Type B pancreatic cell (in vitro differentiated cells): ENCODE data around the gene SLC19A3. TPM values are rescaled to one million over a fixed set of nuclear protein-coding genes. Genes with fewer than 3 reads are reported as not detected.

Experiments
- DNase-seq: peaks from one replicate; pipeline ENCODE4 v3.0.0; 2021; ENCODE audit warnings: mixed read lengths; ENCODE audit not compliant: unreplicated experiment; ENCODE audit errors: extremely low spot score
- H3K27ac Mint-ChIP-seq: 2 replicates; pipeline ENCODE4 v1.8.0; 2021; ENCODE audit warnings: mild to moderate bottlenecking, mixed read lengths
- H3K27me3 Mint-ChIP-seq: 2 replicates; pipeline ENCODE4 v1.8.0; 2021; ENCODE audit warnings: mixed read lengths
- H3K36me3 Mint-ChIP-seq: 2 replicates; pipeline ENCODE4 v1.8.0; 2021; ENCODE audit warnings: mixed read lengths
- H3K4me1 Mint-ChIP-seq: one replicate; pipeline ENCODE4 v1.8.0; 2021; ENCODE audit warnings: mixed read lengths; ENCODE audit not compliant: unreplicated experiment
- H3K4me3 Mint-ChIP-seq: 2 replicates; pipeline ENCODE4 v1.8.0; 2021; ENCODE audit warnings: mild to moderate bottlenecking, mixed read lengths
- H3K9me3 Mint-ChIP-seq: 2 replicates; pipeline ENCODE4 v1.8.0; 2021; ENCODE audit warnings: mixed read lengths
- total RNA-seq: library from RNA; stranded (reverse); gene quantifications from 2 replicates; pipeline ENCODE4 v1.2.1, GENCODE V29; 2021; ENCODE audit warnings: low replicate concordance
- TF ChIP-seq, protein P1 (sequence below): fragments of 200-600 bp; sonication (generic); conservative IDR thresholded peaks from 2 replicates; pipeline ENCODE4 v1.5.0; 2021; ENCODE audit warnings: antibody characterized with exemption, mild to moderate bottlenecking

Gene SLC19A3
- total RNA-seq, 1 donor from 2014 or later = 6.4 TPM

DNA sequence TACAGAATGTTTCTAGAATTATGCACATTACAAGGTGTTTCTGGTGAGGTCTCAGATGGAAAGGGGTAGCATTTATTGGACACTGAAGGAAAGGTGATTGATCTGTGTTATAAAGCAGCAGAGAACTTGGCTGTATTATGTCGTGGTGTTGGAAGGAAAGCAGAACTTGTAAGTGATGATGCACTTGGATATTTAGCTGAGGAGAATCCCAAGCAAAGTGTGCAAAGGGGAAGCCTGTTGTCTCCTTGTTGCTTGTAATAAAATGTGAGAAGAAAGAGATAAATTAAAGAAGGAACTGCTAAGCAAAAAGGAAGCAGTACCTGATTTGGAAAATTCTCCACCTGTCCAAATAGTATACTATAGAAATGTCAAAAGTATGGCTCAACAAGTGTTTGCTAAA is 63.4 kb downstream of the SLC19A3 start:
- no peak overlapping the region for H3K27ac Mint-ChIP-seq
- H3K4me3 Mint-ChIP-seq = no peak overlapping the region
- TF ChIP-seq, protein P1, sequence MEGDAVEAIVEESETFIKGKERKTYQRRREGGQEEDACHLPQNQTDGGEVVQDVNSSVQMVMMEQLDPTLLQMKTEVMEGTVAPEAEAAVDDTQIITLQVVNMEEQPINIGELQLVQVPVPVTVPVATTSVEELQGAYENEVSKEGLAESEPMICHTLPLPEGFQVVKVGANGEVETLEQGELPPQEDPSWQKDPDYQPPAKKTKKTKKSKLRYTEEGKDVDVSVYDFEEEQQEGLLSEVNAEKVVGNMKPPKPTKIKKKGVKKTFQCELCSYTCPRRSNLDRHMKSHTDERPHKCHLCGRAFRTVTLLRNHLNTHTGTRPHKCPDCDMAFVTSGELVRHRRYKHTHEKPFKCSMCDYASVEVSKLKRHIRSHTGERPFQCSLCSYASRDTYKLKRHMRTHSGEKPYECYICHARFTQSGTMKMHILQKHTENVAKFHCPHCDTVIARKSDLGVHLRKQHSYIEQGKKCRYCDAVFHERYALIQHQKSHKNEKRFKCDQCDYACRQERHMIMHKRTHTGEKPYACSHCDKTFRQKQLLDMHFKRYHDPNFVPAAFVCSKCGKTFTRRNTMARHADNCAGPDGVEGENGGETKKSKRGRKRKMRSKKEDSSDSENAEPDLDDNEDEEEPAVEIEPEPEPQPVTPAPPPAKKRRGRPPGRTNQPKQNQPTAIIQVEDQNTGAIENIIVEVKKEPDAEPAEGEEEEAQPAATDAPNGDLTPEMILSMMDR = no peak
- H3K9me3 Mint-ChIP-seq = no peaks in the 10 kb centered on the region
- no peaks in the 10 kb centered on the region for H3K27me3 Mint-ChIP-seq
- DNase-seq = no peak
- no peaks in the 10 kb centered on the region for H3K36me3 Mint-ChIP-seq
- H3K4me1 Mint-ChIP-seq = peaks cover under 1% of the 10 kb centered on the region

DNA sequence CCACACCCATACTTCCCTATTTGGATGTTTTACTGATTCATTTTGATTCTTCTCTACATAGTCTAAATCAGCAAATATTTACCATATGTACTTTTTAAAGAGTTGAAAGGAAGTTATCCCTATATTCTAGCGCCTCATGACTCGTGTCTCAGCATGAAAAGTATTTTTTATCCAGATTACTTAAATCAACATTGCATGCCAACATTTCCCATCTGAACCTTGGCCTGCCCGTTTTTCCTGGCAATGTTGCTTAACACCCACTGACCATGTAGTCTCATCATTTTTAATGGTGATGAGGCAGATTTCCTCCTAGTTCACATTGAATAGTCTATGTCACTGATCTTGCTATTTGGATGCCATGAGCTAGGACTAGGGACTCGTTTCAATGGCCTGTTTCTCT is 64.4 kb downstream of the SLC19A3 start:
- no peak overlapping the region for H3K4me3 Mint-ChIP-seq
- no peak overlapping the region for H3K27ac Mint-ChIP-seq
- no peaks in the 10 kb centered on the region for H3K27me3 Mint-ChIP-seq
- no peaks in the 10 kb centered on the region for H3K9me3 Mint-ChIP-seq
- H3K36me3 Mint-ChIP-seq = no peaks in the 10 kb centered on the region
- H3K4me1 Mint-ChIP-seq = peaks cover 6% of the 10 kb centered on the region
- DNase-seq = no peak
- TF ChIP-seq, protein P1 = no peak

DNA sequence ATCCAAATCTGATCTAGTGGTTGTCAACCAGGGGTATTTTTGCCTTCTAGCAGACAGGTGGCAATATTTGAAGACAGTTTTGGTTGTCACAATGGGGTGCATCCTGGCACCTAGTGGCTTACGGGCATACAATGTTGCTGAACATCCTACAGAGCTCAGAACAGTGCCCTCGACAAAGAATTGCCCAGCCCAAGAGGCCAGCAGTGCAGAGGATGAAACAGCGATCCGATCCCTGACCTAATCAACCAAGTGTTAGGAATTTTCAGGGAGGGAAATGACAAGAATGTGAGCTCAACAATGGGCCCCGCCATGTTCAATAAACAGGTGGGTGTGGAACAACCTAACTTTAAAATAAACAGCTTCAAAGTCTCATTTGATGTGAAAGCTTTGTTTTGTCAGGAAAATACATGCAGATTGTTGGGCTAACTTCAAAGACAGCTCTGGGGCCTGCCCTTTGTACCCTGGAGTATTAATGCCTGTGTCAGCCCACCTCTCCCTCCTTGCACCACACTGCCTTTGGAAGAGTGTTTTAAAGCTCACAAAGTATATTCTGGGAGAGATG is 73.8 kb downstream of the SLC19A3 start:
- Mint-ChIP-seq H3K27ac (no peak overlapping the region), H3K36me3 (no peaks in the 10 kb centered on the region), H3K4me1 (peaks cover 2% of the 10 kb centered on the region), H3K27me3 (no peaks in the 10 kb centered on the region), H3K9me3 (no peaks in the 10 kb centered on the region), H3K4me3 (no peak overlapping the region)
- no peak for DNase-seq
- TF ChIP-seq, protein P1 = no peak

DNA sequence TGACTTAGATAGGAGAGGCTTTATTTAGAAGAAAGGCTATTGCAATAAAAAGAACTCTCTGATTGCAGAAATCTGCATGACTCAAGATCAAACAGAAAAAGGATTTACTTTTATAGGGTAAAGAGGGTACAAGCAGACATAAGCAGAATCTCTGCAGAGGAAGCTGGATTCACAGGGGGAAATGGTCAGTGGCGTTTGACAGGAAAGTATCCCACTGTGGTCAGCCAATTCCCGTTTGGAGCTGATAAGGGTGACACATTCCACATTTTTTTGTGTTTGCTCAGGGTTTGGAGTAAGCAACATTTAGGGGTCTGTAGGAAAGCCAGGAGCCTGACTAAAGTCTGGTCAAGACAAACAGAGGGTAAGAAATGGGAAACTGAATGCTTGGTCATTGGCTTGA is 75.2 kb downstream of the SLC19A3 start:
- H3K27ac Mint-ChIP-seq = no peak overlapping the region
- TF ChIP-seq, protein P1 = no peak
- H3K4me3 Mint-ChIP-seq = no peak overlapping the region
- H3K36me3 Mint-ChIP-seq = no peaks in the 10 kb centered on the region
- no peaks in the 10 kb centered on the region for H3K4me1 Mint-ChIP-seq
- DNase-seq = no peak
- no peaks in the 10 kb centered on the region for H3K9me3 Mint-ChIP-seq
- H3K27me3 Mint-ChIP-seq = no peaks in the 10 kb centered on the region

DNA sequence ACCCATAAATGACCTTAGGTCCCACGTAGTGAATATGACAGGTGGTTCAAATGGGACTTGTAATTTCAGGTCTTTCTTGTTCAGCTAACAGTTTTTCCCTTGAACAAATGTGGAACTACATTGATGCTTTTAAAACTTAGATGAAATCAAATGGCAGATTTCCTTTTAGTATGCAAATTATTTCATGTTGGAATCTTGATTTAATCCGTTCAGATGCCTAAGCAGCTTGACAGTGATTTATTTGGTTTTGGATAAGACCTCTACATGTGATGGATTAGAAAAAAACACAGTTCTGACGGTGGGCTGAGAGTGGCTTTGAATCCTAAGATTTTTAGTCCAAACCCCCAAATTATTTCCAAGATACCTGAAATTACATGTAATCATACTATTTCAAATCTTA is 83.6 kb downstream of the SLC19A3 start:
- H3K4me3 Mint-ChIP-seq = no peak overlapping the region

More for the DNA sequence above, 83.6 kb downstream of the SLC19A3 start:
- Mint-ChIP-seq H3K27me3 (peaks cover 3% of the 10 kb centered on the region), H3K27ac (no peak overlapping the region), H3K4me1 (no peaks in the 10 kb centered on the region), H3K36me3 (no peaks in the 10 kb centered on the region), H3K9me3 (no peaks in the 10 kb centered on the region)
- no peak for DNase-seq
- TF ChIP-seq, protein P1 = no peak

Other genes with a start within 250 kb of the SLC19A3 start
- gene AGFG1, start 245.9 kb downstream of the SLC19A3 start, total RNA-seq = 63.2 and 75.6 TPM in 2 replicates
- not detected in 2 replicates for gene SCYGR2, start 119.1 kb downstream of the SLC19A3 start, total RNA-seq
- gene SCYGR3, start 103.2 kb downstream of the SLC19A3 start, total RNA-seq = not detected in 2 replicates
- not detected in 2 replicates for gene SCYGR4, start 100.5 kb downstream of the SLC19A3 start, total RNA-seq
- gene SCYGR5, start 51.2 kb downstream of the SLC19A3 start, total RNA-seq = not detected in 2 replicates
- gene SCYGR6, start 6.7 kb upstream of the SLC19A3 start, total RNA-seq = not detected in 2 replicates
- gene SCYGR7, start 10.3 kb upstream of the SLC19A3 start, total RNA-seq = not detected in 2 replicates
- not detected in 2 replicates for gene SCYGR8, start 27.9 kb upstream of the SLC19A3 start, total RNA-seq
- 1.7 and 3.2 TPM in 2 replicates for gene CCL20, start 95.8 kb upstream of the SLC19A3 start, total RNA-seq
- 0.80 TPM in 1 of 2 replicates, not detected in the other for gene DAW1, start 153.6 kb upstream of the SLC19A3 start, total RNA-seq